IPS-18a (cell line): ENCODE measurements around the gene DOCK10.
"Not testable (repeated sequence)": the region's sequence is repeated elsewhere in the genome, so short reads cannot be mapped to it uniquely, and the experiment has no call there.

ENCODE experiments used
- H3K27ac ChIP-seq: one replicate; pipeline ENCODE4 v1.5.1; 2013; ENCODE audit warnings: low read length
- H3K27me3 ChIP-seq: one replicate; pipeline ENCODE4 v1.6.1; 2013; ENCODE audit warnings: mild to moderate bottlenecking, low read length; ENCODE audit not compliant: control insufficient read depth, insufficient read depth
- H3K36me3 ChIP-seq: one replicate; pipeline ENCODE4 v1.6.1; 2013; ENCODE audit warnings: low read depth, low read length; ENCODE audit not compliant: control insufficient read depth
- H3K4me1 ChIP-seq: one replicate; pipeline ENCODE4 v1.6.1; 2013; ENCODE audit warnings: low read depth, low read length; ENCODE audit not compliant: control insufficient read depth
- H3K4me3 ChIP-seq: one replicate; pipeline ENCODE4 v1.5.1; 2013; ENCODE audit warnings: low read length
- H3K9ac ChIP-seq: one replicate; pipeline ENCODE4 v1.6.1; 2013; ENCODE audit warnings: mild to moderate bottlenecking, low read length, moderate library complexity
- H3K9me3 ChIP-seq: one replicate; pipeline ENCODE4 v1.6.1; 2013; ENCODE audit warnings: low read depth, low read length; ENCODE audit not compliant: control insufficient read depth

The DOCK10 gene

GRCh38 chr2:224952936-224953657, 89.2 kb downstream of the DOCK10 start:
- H3K27ac ChIP-seq = no peak overlapping the region
- no peak overlapping the region for H3K4me3 ChIP-seq
- no peak overlapping the region for H3K9ac ChIP-seq
- no peaks in the 10 kb centered on the region for H3K27me3 ChIP-seq
- H3K36me3 ChIP-seq = no peaks in the 10 kb centered on the region
- H3K4me1 ChIP-seq = no peaks in the 10 kb centered on the region
- H3K9me3 ChIP-seq = no peaks in the 10 kb centered on the region

DNA sequence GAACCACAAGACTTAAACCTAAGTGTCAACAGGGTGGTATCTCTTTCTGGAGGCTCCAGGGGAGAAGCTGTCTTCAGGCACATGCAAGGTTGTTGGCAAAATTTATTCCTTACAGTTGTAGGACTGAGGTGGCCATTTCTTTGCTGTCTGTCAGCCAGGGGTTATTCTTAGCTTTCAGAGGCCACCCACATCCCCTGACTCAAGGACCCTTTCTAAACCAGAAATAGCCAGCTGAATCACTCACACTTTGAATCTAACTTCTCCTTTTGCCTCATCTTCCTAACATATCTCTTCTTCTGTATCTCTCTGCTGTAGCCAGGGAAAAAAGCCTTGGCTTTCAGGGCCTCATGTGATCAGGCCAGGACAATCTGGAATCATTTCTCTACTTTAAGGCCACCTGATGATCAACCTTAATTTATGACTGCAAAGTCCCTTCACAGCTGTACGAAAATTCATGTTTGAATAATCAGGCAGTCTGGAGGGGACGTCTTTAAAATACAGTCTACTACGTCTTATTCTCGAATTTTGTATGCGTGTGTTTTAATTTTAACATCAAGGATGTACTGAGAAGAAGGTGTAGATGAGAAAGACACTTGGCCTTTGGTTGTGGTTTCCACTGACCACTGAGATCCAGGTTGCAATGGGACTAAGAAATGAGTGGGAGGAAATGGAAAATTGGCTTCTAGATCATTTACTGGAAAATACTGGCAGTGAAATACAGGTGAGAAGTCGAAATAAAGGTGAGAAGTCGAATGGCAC, 90.4 kb downstream of the DOCK10 start:
- no peaks in the 10 kb centered on the region for H3K36me3 ChIP-seq
- no peaks in the 10 kb centered on the region for H3K9me3 ChIP-seq
- H3K27ac ChIP-seq = no peak overlapping the region
- H3K4me1 ChIP-seq = no peaks in the 10 kb centered on the region
- no peak overlapping the region for H3K4me3 ChIP-seq
- H3K27me3 ChIP-seq = no peaks in the 10 kb centered on the region
- no peak overlapping the region for H3K9ac ChIP-seq

- Histone ChIP-seq H3K27me3 (no peaks in the 10 kb centered on the region), H3K9me3 (no peaks in the 10 kb centered on the region), H3K27ac (no peak overlapping the region), H3K9ac (no peak overlapping the region), H3K4me1 (peaks cover 10% of the 10 kb centered on the region), H3K4me3 (no peak overlapping the region), H3K36me3 (no peaks in the 10 kb centered on the region)
Measured at GRCh38 chr2:224948859-224949258, 93.4 kb downstream of the DOCK10 start.

- Histone ChIP-seq H3K9me3 (no peaks in the 10 kb centered on the region), H3K36me3 (no peaks in the 10 kb centered on the region), H3K4me3 (no peak overlapping the region), H3K27ac (no peak overlapping the region), H3K27me3 (no peaks in the 10 kb centered on the region), H3K9ac (no peak overlapping the region), H3K4me1 (peaks cover 10% of the 10 kb centered on the region)
Measured at GRCh38 chr2:224948005-224948404, 94.3 kb downstream of the DOCK10 start.

- Histone ChIP-seq H3K9me3 (no peaks in the 10 kb centered on the region), H3K36me3 (no peaks in the 10 kb centered on the region), H3K27ac (no peak overlapping the region), H3K9ac (no peak overlapping the region), H3K4me3 (no peak overlapping the region), H3K4me1 (peaks cover 10% of the 10 kb centered on the region), H3K27me3 (no peaks in the 10 kb centered on the region)
Measured at GRCh38 chr2:224947566-224947965, 94.7 kb downstream of the DOCK10 start.

GRCh38 chr2:224946895-224947294, 95.4 kb downstream of the DOCK10 start:
- Histone ChIP-seq H3K9me3 (no peaks in the 10 kb centered on the region), H3K9ac (no peak overlapping the region), H3K27me3 (no peaks in the 10 kb centered on the region), H3K36me3 (no peaks in the 10 kb centered on the region), H3K27ac (no peak overlapping the region), H3K4me1 (peaks cover 16% of the 10 kb centered on the region), H3K4me3 (no peak overlapping the region)

DNA sequence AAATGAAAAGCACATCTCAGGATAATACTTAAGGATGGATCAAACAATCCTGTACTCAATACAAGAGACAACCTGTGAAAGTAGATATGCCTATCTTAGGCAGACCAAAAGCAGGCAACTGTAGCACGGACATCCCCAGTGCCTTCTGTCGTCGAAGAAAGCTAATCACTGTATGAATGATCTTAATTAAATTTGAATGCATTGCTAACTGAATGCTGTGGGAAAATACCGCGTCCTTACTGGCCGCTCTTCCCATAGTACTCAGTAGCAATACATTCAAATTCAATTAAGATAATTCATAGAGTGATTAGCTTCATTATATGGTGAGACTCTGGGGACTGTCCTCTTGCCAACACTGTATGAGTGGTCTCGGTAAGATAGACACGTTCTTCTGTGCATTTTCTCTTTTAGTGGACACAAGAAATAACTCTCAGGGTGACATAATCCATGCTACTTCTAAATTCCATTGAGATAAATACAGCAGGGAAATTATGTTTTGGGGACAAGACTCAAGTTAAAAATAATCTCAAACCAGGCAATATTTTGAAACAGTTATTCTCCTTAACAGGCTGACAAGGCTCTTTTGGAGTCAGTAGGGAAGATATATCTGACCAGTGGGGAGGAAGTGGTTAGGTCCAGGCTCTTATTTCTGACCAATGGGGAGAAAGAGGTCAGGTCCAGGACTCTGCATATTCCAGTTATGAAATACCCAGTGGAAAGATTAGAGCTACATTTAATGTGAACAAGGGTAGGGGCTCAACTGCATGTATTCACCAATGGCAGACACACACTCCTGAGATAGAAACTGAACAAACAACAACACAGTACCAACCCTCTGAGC, 97.3 kb downstream of the DOCK10 start:
- H3K4me3 ChIP-seq = no peak overlapping the region
- H3K27me3 ChIP-seq = no peaks in the 10 kb centered on the region
- no peak overlapping the region for H3K9ac ChIP-seq
- H3K4me1 ChIP-seq = peaks cover 18% of the 10 kb centered on the region
- H3K36me3 ChIP-seq = no peaks in the 10 kb centered on the region
- no peaks in the 10 kb centered on the region for H3K9me3 ChIP-seq
- no peak overlapping the region for H3K27ac ChIP-seq

GRCh38 chr2:224943601-224944041, 98.6 kb downstream of the DOCK10 start:
- not testable (repeated sequence) for H3K9me3 ChIP-seq, H3K9ac ChIP-seq, H3K27ac ChIP-seq, H3K27me3 ChIP-seq, H3K36me3 ChIP-seq, H3K4me3 ChIP-seq
- H3K4me1 ChIP-seq = peaks cover 18% of the 10 kb centered on the region

- H3K9ac ChIP-seq = no peak overlapping the region
Measured at GRCh38 chr2:224941960-224942359, 100.3 kb downstream of the DOCK10 start.

GRCh38 chr2:224940618-224941017, 101.7 kb downstream of the DOCK10 start:
- Histone ChIP-seq H3K9ac (no peak overlapping the region), H3K36me3 (no peaks in the 10 kb centered on the region), H3K4me1 (peaks cover 37% of the 10 kb centered on the region), H3K9me3 (no peaks in the 10 kb centered on the region), H3K27me3 (no peaks in the 10 kb centered on the region), H3K4me3 (no peak overlapping the region), H3K27ac (no peak overlapping the region)

More at GRCh38 chr2:224941960-224942359, 100.3 kb downstream of the DOCK10 start:
- Histone ChIP-seq H3K36me3 (no peaks in the 10 kb centered on the region), H3K9me3 (no peaks in the 10 kb centered on the region), H3K4me3 (no peak overlapping the region), H3K4me1 (peaks cover 32% of the 10 kb centered on the region), H3K27ac (no peak overlapping the region), H3K27me3 (no peaks in the 10 kb centered on the region)

- Histone ChIP-seq H3K4me1 (peaks cover 45% of the 10 kb centered on the region), H3K9me3 (no peaks in the 10 kb centered on the region), H3K9ac (no peak overlapping the region), H3K4me3 (no peak overlapping the region), H3K27ac (no peak overlapping the region), H3K27me3 (no peaks in the 10 kb centered on the region), H3K36me3 (no peaks in the 10 kb centered on the region)
Measured at GRCh38 chr2:224938651-224939182, 103.6 kb downstream of the DOCK10 start.
